ENCODE measurements around the gene COL5A1.

- TF ChIP-seq EZH2 (IDR thresholded peaks at IDR 0.05; ENCODE audit: borderline replicate concordance, low read length) (no peak), CTCF (IDR thresholded peaks at IDR 0.05; ENCODE audit: low read length) (no peak)
Observed at GRCh38 chr9:134687556-134687955, 46.0 kb downstream of the COL5A1 start.

Data from OCI-LY1 (cell line).